ENCODE results near the gene PTPRN2.
"Not testable (repeated sequence)": the region's sequence is repeated elsewhere in the genome, so short reads cannot be mapped to it uniquely, and the experiment has no call there.

The PTPRN2 gene

DNA sequence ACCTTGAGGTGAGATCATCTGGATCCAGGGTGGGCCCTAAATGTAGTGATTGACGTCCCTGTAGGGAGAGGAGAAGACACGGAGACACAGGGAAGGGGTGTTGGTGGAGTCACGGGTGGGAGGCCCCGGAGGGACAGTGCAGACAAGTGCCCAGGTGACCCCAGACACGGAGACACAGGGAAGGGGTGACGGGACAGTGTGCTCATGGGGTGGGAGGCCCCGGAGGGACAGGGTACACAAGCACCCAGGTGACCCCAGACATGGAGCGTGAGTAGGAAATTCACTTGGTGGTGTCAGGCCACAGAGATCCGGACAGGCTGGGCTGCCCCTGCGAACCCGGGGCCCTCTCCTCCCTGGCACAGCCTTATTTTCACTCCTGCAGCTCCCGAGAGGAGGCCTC lies 176.9 kb downstream of the PTPRN2 start:
- no peak for DNase-seq

DNA sequence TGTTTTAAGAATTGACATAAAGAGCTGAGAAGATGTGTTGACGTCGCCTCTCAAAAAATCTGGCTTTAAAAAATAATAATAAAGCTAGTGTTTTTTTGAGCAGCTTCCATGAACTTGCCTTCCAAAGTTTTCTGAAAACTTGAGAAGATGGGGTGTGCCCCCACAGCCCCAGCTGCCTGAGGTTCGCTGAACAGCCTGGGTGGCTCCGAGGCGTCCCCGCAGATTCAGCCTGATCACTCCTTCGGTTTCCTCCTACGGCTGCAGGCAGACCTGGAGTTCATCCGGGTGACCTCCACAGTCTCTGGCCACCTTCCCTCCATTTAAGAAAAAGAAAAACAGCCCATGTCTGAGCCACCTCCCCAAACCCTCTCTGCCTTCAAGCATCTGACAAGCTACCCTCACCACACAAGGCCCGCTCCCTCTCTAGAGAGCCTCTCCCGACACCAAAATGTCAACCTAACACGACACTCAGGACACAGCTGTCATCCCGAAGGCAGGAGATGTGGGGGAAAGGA lies 177.8 kb downstream of the PTPRN2 start:
- DNase-seq = no peak

DNA sequence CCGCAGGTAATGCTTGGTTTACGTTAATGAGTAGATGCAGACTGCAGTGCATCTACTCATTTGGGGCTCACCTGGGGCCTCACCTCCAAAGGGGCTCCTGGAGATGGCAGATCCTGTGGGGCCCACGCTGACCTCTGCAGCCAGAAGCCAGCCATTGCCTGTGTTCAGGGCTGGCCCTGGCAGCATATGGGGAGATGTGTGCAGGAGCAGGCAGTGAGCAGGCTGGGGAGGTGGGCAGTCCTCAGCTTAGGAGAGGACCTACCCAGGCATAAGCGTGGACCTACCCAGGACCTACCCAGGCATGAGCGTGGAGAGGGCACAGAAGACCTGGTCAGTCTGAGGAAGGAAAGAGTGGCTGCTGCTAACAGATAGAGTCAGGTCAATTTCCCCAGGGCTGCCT lies 178.5 kb downstream of the PTPRN2 start:
- no peak for DNase-seq

- DNase-seq = no peak
Measured at GRCh38 chr7:158408318-158408920, 179.2 kb downstream of the PTPRN2 start.

DNA sequence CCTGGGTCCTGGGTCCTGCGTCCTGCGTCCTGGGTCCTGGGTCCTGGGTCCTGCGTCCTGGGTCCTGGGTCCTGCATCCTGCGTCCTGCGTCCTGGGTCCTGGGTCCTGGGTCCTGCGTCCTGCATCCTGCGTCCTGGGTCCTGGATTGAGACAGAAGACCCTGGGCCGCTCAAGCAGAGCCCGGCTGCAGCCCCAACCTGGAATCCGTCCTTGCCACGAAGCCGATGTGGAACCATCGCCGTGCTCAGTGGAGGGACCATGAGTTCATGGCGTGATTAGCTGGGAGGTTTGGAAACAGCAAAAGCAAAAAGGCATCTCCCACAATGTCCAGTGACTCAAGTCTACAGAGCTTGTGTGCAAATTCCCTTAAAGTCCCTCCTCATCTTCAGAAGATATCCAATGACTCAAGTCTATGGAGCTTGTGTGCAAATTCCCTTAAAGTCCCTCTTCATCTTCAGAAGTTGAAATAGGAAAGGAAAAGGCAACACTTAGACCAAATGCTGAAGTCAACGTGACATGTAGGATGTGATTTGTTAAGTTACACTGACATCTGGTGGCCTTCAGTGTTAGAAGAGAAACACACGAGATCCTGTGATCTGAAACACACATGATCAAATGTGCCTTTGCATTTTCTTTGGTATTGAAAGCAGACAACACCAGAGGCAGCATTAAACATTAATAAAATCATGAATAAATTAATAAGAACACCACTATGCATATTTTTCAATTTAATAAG lies 179.9 kb downstream of the PTPRN2 start:
- DNase-seq = peak; percentile 3 to 8

- DNase-seq = no peak
Measured at GRCh38 chr7:158406801-158407200, 180.8 kb downstream of the PTPRN2 start.

DNA sequence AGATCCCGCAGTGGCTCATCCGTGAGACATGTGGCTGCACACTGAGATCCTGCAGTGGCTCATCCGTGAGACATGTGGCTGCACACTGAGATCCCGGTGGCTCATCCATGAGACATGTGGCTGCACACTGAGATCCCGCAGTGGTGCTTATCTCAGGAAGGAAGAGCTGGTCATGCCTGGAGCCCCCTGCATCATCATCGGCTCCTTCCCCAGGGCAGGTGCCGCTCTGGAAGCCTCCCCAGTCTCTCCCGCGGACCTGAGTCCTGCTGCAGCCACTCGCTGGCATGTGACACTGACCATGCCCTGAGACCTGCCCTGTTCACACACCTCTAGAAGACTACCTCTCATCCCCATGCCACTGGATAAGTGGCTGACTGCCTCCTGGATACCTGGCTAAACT lies 181.3 kb downstream of the PTPRN2 start:
- no peak for DNase-seq

GRCh38 chr7:158405771-158406170 lies 181.9 kb downstream of the PTPRN2 start:
- DNase-seq = not testable (repeated sequence)

- DNase-seq = no peak
Measured at GRCh38 chr7:158405324-158405723, 182.3 kb downstream of the PTPRN2 start.

GRCh38 chr7:158404031-158404761 lies 183.4 kb downstream of the PTPRN2 start:
- DNase-seq = no peak

DNA sequence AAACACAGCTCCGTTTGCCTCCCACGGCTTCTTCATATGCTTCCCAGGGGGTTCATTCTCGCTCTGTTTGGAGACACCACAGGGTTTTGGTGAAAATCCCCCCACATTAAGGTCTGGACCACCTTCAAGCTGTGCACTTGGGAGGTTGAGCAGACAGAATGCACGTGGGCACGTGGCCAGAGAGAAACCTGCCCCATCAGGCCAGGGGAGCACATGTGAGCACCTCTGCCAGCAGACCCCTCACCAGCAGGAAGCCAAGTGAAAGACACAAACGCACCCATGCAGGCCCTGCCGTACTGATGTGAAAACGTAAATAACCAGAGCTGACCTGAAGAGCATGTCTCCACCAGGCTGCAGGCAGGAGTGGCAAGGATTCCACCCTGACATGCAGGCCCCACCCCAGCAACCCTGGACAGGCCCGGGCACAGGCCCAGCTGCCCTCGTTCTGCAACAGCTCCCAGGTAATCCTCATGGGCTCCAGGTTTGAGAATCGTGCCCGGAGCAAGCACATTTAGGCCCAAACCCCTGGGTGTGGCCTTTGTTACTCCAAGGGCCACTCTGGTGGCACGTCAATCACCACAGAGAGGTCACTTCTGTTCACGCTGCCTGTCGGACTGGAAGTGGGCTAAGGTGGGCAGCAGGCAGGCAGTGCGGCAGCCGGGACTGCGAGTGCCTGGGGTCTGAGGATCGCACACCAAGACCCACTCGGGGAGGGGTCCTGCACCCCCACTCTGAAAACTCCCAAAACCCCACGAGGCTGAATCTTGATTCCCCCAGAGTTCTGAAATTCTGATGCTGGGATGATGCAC lies 184.4 kb downstream of the PTPRN2 start:
- DNase-seq = no peak

DNA sequence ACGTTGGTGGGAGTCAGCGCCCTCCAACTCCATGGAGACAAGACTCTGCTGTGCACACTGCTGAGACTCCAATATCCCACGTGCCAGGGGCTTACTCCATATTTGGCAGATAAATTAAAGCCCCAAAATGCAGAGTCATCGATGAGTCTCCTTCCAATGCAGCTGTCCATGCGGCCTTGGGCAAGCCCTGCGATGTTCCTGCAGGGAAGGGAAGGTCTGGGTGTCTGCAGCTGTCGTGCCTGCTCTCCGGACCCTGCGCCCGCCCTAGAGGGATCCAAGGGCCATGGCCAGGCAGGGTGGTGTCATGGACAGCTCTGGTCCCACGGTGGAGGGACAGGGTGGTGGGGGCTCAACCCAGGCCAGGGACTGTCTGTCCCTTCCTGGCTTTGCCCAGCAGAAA lies 185.2 kb downstream of the PTPRN2 start:
- DNase-seq = no peak

DNA sequence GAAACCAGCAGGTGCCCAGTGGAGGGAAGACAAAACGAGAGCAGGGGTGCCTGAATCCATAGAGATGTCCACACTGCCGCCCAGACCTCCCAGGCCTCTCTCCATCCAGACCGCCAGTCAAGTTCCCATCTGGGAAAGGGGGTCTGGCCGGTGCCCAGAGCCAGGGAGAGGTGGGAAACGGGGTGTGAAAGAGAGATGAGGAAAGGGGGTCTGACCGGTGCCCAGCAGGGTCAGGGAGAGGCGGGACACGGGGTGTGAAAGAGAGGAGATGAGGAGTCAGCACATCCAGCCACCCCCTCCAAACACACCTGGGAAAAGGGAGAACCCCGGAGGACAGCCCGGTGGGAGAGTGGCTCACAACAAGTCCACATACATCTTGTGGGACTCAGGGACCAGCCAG lies 185.8 kb downstream of the PTPRN2 start:
- no peak for DNase-seq

- DNase-seq = no peak
Measured at GRCh38 chr7:158401295-158401694, 186.3 kb downstream of the PTPRN2 start.

DNA sequence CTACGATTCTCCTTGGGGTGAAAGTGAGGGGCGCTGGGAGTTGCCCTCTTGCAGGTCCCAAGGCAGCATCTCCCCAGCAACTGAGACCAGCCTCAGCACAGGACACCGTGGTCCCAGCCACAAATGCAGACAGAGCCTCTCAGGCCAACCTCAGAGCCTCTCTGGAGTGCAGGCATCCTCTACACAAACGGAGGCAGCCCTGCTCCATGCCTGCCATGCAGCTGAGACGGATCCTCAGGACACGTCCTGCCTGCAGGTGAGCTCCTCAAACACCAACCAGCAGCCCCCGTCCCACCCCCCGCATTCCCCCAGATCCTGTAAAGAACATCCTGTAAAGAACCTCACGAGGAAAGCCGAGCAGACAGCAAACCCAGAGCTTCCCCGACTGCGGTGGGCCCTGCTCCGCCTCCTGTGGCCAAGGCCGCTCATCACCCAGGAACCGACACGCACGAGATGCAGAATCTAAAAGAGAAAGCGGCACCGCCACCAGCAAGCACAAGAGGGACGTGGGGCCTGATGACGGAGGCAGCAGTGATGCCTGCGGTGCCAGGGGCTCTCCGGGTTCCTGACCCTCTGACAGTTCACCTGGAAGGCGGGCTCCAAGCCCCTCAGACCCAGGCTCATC lies 186.9 kb downstream of the PTPRN2 start:
- no peak for DNase-seq

DNA sequence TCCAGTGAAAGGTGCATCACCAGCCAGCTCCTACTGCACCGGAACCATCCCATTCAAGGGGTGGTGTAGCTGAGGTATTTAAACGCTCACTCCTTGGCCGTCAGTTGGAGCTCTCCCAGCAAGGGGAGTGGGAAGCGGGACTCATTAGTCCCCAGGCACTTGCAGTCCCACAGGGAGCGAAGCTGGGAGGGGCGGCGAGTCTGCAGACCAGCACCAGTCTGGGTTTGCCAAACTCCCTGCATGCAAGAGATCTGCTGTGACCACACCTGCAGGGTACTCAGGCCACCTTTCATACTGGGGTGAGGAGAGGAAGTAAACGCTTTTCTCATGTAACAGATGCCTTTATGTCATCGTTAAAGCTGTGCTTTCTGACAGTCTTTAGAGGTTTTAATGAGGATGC lies 187.9 kb downstream of the PTPRN2 start:
- DNase-seq = no peak

GRCh38 chr7:158398750-158399149 lies 188.9 kb downstream of the PTPRN2 start:
- no peak for DNase-seq

DNA sequence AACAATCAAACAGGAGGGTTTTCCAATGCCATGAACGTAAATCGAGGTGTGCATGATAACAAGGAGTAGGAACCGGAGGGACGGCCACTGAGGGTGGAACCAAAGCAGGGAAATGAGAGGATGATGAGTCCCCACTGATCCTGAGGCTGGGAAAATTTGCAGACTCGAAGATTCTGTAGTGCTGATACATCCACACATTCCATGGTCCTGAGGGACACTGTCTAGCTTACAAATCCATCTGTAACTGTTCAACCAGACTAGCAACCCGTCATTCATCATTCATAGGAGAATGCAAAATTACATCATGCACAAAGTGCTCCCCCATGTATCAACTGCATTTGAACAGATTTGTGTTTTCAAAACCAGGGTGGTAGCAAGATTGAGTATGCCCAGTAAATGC lies 189.7 kb downstream of the PTPRN2 start:
- no peak for DNase-seq

- no peak for DNase-seq
Measured at GRCh38 chr7:158396982-158397862, 190.4 kb downstream of the PTPRN2 start.

DNA sequence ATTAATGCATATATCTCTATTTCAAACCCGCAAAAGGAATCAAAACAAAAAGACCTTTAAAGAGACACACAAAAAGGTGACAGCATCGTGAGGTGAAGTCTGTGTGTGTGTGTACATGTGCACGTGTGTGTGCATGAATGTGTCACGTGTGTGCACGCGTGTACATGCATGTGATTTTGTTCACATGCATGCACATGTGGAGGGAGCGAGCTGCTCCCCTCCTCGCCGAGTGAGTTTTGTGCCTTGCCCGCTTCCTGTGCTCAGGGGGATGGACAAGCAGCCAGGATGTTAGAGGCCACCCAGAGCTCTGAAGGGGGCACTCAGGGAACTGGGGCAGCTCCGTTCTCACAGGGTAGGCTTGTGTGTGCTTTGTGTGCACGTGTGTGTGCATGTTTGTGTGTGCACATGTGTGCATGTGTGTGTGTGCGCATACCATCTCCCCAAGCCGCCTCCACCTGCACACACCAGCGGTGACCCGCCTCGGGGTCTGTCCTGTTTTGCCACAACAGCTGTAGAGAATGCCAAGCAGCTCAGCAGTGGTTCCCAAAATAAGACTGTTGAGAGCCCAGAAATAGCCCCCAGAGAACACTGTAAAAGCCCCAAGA lies 191.2 kb downstream of the PTPRN2 start:
- no peak for DNase-seq

GRCh38 chr7:158395780-158396278 lies 191.8 kb downstream of the PTPRN2 start:
- no peak for DNase-seq
